ENCODE measurements around the gene SEC11A.

Gene SEC11A

GRCh38 chr15:84762840-84763572, 47.1 kb upstream of the SEC11A start:
- TF ChIP-seq POLR2AphosphoS5 (IDR thresholded peaks at IDR 0.05; ENCODE audit: low read depth, low read length) (no peak), TAF1 (IDR thresholded peaks at IDR 0.05; ENCODE audit: borderline replicate concordance, insufficient read depth, low read length) (no peak), FOXP2 (optimal IDR thresholded peaks at IDR 0.05; ENCODE audit: borderline replicate concordance, extremely low read depth, extremely low read length, insufficient read depth) (no peak), REST (IDR thresholded peaks at IDR 0.05; ENCODE audit: insufficient read depth in 1 of 2, low read depth in 2 of 2, low read length in 2 of 2) (no peak), SIN3A (IDR thresholded peaks at IDR 0.05; ENCODE audit: borderline replicate concordance, insufficient read depth, low read length) (no peak)

GRCh38 chr15:84761607-84762131, 45.7 kb upstream of the SEC11A start:
- TF ChIP-seq SIN3A (IDR thresholded peaks at IDR 0.05; ENCODE audit: borderline replicate concordance, insufficient read depth, low read length), result no peak
- TF ChIP-seq TAF1 (IDR thresholded peaks at IDR 0.05; ENCODE audit: borderline replicate concordance, insufficient read depth, low read length), result no peak
- no peak for TF ChIP-seq REST (IDR thresholded peaks at IDR 0.05; ENCODE audit: insufficient read depth in 1 of 2, low read depth in 2 of 2, low read length in 2 of 2)
- no peak for TF ChIP-seq POLR2AphosphoS5 (IDR thresholded peaks at IDR 0.05; ENCODE audit: low read depth, low read length)
- no peak for TF ChIP-seq FOXP2 (optimal IDR thresholded peaks at IDR 0.05; ENCODE audit: borderline replicate concordance, extremely low read depth, extremely low read length, insufficient read depth)

GRCh38 chr15:84760219-84760618, 44.3 kb upstream of the SEC11A start:
- TF ChIP-seq SIN3A (IDR thresholded peaks at IDR 0.05; ENCODE audit: borderline replicate concordance, insufficient read depth, low read length), result no peak
- TF ChIP-seq FOXP2 (optimal IDR thresholded peaks at IDR 0.05; ENCODE audit: borderline replicate concordance, extremely low read depth, extremely low read length, insufficient read depth), result no peak
- TF ChIP-seq REST (IDR thresholded peaks at IDR 0.05; ENCODE audit: insufficient read depth in 1 of 2, low read depth in 2 of 2, low read length in 2 of 2), result no peak
- no peak for TF ChIP-seq POLR2AphosphoS5 (IDR thresholded peaks at IDR 0.05; ENCODE audit: low read depth, low read length)

GRCh38 chr15:84759018-84759417, 43.1 kb upstream of the SEC11A start:
- no peak for TF ChIP-seq POLR2AphosphoS5 (IDR thresholded peaks at IDR 0.05; ENCODE audit: low read depth, low read length)
- no peak for TF ChIP-seq REST (IDR thresholded peaks at IDR 0.05; ENCODE audit: insufficient read depth in 1 of 2, low read depth in 2 of 2, low read length in 2 of 2)
- TF ChIP-seq SIN3A (IDR thresholded peaks at IDR 0.05; ENCODE audit: borderline replicate concordance, insufficient read depth, low read length), result no peak
- TF ChIP-seq FOXP2 (optimal IDR thresholded peaks at IDR 0.05; ENCODE audit: borderline replicate concordance, extremely low read depth, extremely low read length, insufficient read depth), result no peak
- TF ChIP-seq TAF1 (IDR thresholded peaks at IDR 0.05; ENCODE audit: borderline replicate concordance, insufficient read depth, low read length), result no peak

Data from PFSK-1 (cell line).